ENCODE data around the gene SDCBP2. TPM values are rescaled to one million over a fixed set of nuclear protein-coding genes. Genes with fewer than 3 reads are reported as not detected.

SDCBP2 gene
- polyA plus RNA-seq, 1 donor (not counting 4 experiments of a cell fraction or from before 2014, with no cell fraction given) = 36.0 TPM

- no peak overlapping the region for H3K27ac ChIP-seq (ENCODE audit: control insufficient read depth, insufficient read depth, low read length)
- no peaks in the 10 kb centered on the region for H3K9me1 ChIP-seq (ENCODE audit: control insufficient read depth, extremely low read depth, insufficient read depth, low read length)
- H2AFZ ChIP-seq (ENCODE audit: control insufficient read depth, low read length) = no peak overlapping the region
- no peak overlapping the region for H3K4me3 ChIP-seq (ENCODE audit: control insufficient read depth in 2 of 3, extremely low read depth in 1 of 3, insufficient read depth in 2 of 3, low read depth in 1 of 3, low read length in 3 of 3)
- no peaks in the 10 kb centered on the region for H3K79me2 ChIP-seq (ENCODE audit: control insufficient read depth, insufficient read depth, low read length)
- H3K9me3 ChIP-seq (ENCODE audit: control insufficient read depth, low read depth, low read length) = no peaks in the 10 kb centered on the region
- H3K9ac ChIP-seq (ENCODE audit: control insufficient read depth, extremely low read depth, insufficient read depth, low read length) = no peak overlapping the region
- H3K4me1 ChIP-seq (ENCODE audit: control insufficient read depth, extremely low read depth, insufficient read depth, low read length) = peaks cover 9% of the 10 kb centered on the region
- no peak for FAIRE-seq
- no peaks in the 10 kb centered on the region for H4K20me1 ChIP-seq (ENCODE audit: control insufficient read depth, extremely low read depth, insufficient read depth, low read length)
- no peaks in the 10 kb centered on the region for H3K27me3 ChIP-seq (ENCODE audit: control insufficient read depth, extremely low read depth, insufficient read depth, low read length)
- TF ChIP-seq EZH2 (IDR thresholded peaks at IDR 0.05; ENCODE audit: low read length) (no peak), CTCF (optimal IDR thresholded peaks at IDR 0.05 in 1 of 3, IDR thresholded peaks at IDR 0.05 in 1 of 3, conservative IDR thresholded peaks at IDR 0.05 in 1 of 3; ENCODE audit: extremely low read depth in 1 of 3, insufficient read depth in 2 of 3, low read length in 3 of 3) (no peak)
- no peak for DNase-seq (ENCODE audit: low read depth, low spot score)
- H3K4me2 ChIP-seq (ENCODE audit: control insufficient read depth, extremely low read depth, insufficient read depth, low read depth, low read length) = no peak overlapping the region
- peaks cover 0 to 11% of the 10 kb centered on the region in 2 experiments for H3K36me3 ChIP-seq (ENCODE audit: control insufficient read depth in 2 of 2, extremely low read depth in 1 of 2, insufficient read depth in 2 of 2, low read length in 2 of 2)
- dilution Hi-C loops (cut with MboI; ENCODE audit: extremely low pct_ligation_motif_present, low sequenced_read_pairs) = no loop called here
These were observed 24.0 kb downstream of the SDCBP2 start for GRCh38 chr20:1304710-1305515.

GRCh38 chr20:1302685-1303541 lies 26.0 kb downstream of the SDCBP2 start:
- H2AFZ ChIP-seq (ENCODE audit: control insufficient read depth, low read length) = no peak overlapping the region
- no peak for FAIRE-seq

More at GRCh38 chr20:1302685-1303541, 26.0 kb downstream of the SDCBP2 start:
- no peak for DNase-seq (ENCODE audit: low read depth, low spot score)
- H3K36me3 ChIP-seq (ENCODE audit: control insufficient read depth in 2 of 2, extremely low read depth in 1 of 2, insufficient read depth in 2 of 2, low read length in 2 of 2) = peaks cover 0 to 9% of the 10 kb centered on the region in 2 experiments
- no peak overlapping the region for H3K9ac ChIP-seq (ENCODE audit: control insufficient read depth, extremely low read depth, insufficient read depth, low read length)
- no peaks in the 10 kb centered on the region for H3K9me3 ChIP-seq (ENCODE audit: control insufficient read depth, low read depth, low read length)
- no peak overlapping the region for H3K27ac ChIP-seq (ENCODE audit: control insufficient read depth, insufficient read depth, low read length)
- H3K4me3 ChIP-seq (ENCODE audit: control insufficient read depth in 2 of 3, extremely low read depth in 1 of 3, insufficient read depth in 2 of 3, low read depth in 1 of 3, low read length in 3 of 3) = no peak overlapping the region
- no peaks in the 10 kb centered on the region for H3K27me3 ChIP-seq (ENCODE audit: control insufficient read depth, extremely low read depth, insufficient read depth, low read length)
- H3K9me1 ChIP-seq (ENCODE audit: control insufficient read depth, extremely low read depth, insufficient read depth, low read length) = no peaks in the 10 kb centered on the region
- no peaks in the 10 kb centered on the region for H3K79me2 ChIP-seq (ENCODE audit: control insufficient read depth, insufficient read depth, low read length)
- TF ChIP-seq EZH2 (IDR thresholded peaks at IDR 0.05; ENCODE audit: low read length) (no peak), CTCF (optimal IDR thresholded peaks at IDR 0.05 in 1 of 3, IDR thresholded peaks at IDR 0.05 in 1 of 3, conservative IDR thresholded peaks at IDR 0.05 in 1 of 3; ENCODE audit: extremely low read depth in 1 of 3, insufficient read depth in 2 of 3, low read length in 3 of 3) (no peak)
- H3K4me2 ChIP-seq (ENCODE audit: control insufficient read depth, extremely low read depth, insufficient read depth, low read depth, low read length) = no peak overlapping the region
- peaks cover 9% of the 10 kb centered on the region for H3K4me1 ChIP-seq (ENCODE audit: control insufficient read depth, extremely low read depth, insufficient read depth, low read length)
- H4K20me1 ChIP-seq (ENCODE audit: control insufficient read depth, extremely low read depth, insufficient read depth, low read length) = no peaks in the 10 kb centered on the region
- dilution Hi-C loops (cut with MboI; ENCODE audit: extremely low pct_ligation_motif_present, low sequenced_read_pairs) = no loop called here

Data from keratinocyte (primary cell).